Measurements from ENCODE around the gene TP53INP2. TPM values are rescaled to one million over a fixed set of nuclear protein-coding genes. Genes with fewer than 3 reads are reported as not detected.
A peak's percentile ranks its signal among the peaks of the same experiment; 100 is the strongest.

The TP53INP2 gene
- total and polyA plus RNA-seq, 2 of the 4 experiments (the other 2 are of a cell fraction) = 1.3 to 7.4 TPM

DNA sequence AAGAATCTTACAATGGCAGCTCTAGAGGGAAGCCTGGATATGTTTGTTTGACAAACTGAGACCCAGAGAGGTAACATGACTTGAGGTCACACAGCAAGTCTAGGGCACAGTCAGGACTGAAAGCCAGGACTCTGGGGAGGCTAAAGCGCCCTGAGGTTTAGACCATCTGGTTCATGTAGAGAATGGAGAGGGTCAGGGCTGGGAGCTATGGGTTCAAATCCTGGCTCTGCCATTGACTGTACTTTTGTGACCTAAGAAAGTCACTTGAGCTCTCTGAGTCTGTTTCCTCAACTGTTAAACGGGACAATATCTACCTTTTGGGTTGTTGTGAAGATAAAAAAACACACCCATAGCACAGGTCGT is 1.1 kb upstream of the TP53INP2 start:
- H2AK9ac ChIP-seq (replicated peaks; ENCODE audit: low read depth, low read length, poor library complexity) = no peak overlapping the region
- no TSS peak for BruUV-seq (replicated peaks)
- no peak overlapping the region for H4K91ac ChIP-seq (ENCODE audit: insufficient read depth, low read depth, low read length)
- in situ Hi-C loops (cut with MboI; ENCODE audit: low sequenced_read_pairs) = no loop called here
- peaks cover 0 to 33% of the 10 kb centered on the region in 2 experiments; a peak in 2 of 4 replicates for H3K79me1 ChIP-seq (ENCODE audit: low read depth in 1 of 2, low read length in 2 of 2)
- H3K9me3 ChIP-seq (ENCODE audit: control insufficient read depth, insufficient read depth, low read length) = no peaks in the 10 kb centered on the region
- H3K4me3 ChIP-seq (ENCODE audit: insufficient read depth, low read depth, low read length) = peak overlapping the region; percentile 69; the same call in 1 of the 2 replicates
- WGBS, 2 experiments (ENCODE audit: extremely low coverage in 2 of 2, insufficient read length in 1 of 2) = no CpG with 5 or more reads among the region's 3 CpGs
- H3K4me2 ChIP-seq (ENCODE audit: low read depth, low read length) = peak overlapping the region; percentile 86
- DNase-seq (no peak), ATAC-seq (ENCODE audit: low read depth) (no peak)
- peaks cover 8% of the 10 kb centered on the region for H3K4me1 ChIP-seq (ENCODE audit: control insufficient read depth, insufficient read depth, low read length)
- 0 out of 2 replicates have a peak, but pooled peaks cover 3% of the 10 kb centered on the region for H4K20me1 ChIP-seq (ENCODE audit: insufficient read depth, low read length)
- H3K36me3 ChIP-seq (ENCODE audit: control insufficient read depth, insufficient read depth, low read length) = no peaks in the 10 kb centered on the region
- H2BK120ac ChIP-seq (ENCODE audit: low read depth, low read length) = no peak overlapping the region
- H3K23ac ChIP-seq (ENCODE audit: low read depth, low read length) = peak overlapping the region; percentile 92
- peak overlapping the region; percentile 85; the same call in 1 of the 2 replicates for H3K14ac ChIP-seq (replicated peaks; ENCODE audit: low read depth, low read length)
- peak overlapping the region in 1 of 2 experiments; percentile 84; a peak in 1 of 4 replicates for H4K8ac ChIP-seq (ENCODE audit: low read depth in 2 of 2, low read length in 2 of 2)
- intact Hi-C loops (cut with micrococcal nuclease) = loop anchor here (5.0 kb wide), 1 partner anchor 146 kb away; the partner anchor contains the start of gene MAP1LC3A
- peak overlapping the region; percentile 16; the same call in 1 of the 2 replicates for H2AK5ac ChIP-seq (ENCODE audit: low read depth, low read length)
- peaks cover 6% of the 10 kb centered on the region; the same call in 1 of the 2 replicates for H3K27me3 ChIP-seq (ENCODE audit: control insufficient read depth, insufficient read depth, low read length)
- H3K18ac ChIP-seq (ENCODE audit: low read depth, low read length) = no peak overlapping the region
- H3K4ac ChIP-seq (ENCODE audit: low read depth, low read length) = peak overlapping the region; percentile 75; the same call in 1 of the 2 replicates
- peak overlapping the region; percentile 72; the same call in 1 of the 2 replicates for H3K9ac ChIP-seq (ENCODE audit: low read depth, low read length)
- no peak overlapping the region for H3K56ac ChIP-seq (ENCODE audit: extremely low read depth, insufficient read depth, low read length)
- TF ChIP-seq, protein P1, sequence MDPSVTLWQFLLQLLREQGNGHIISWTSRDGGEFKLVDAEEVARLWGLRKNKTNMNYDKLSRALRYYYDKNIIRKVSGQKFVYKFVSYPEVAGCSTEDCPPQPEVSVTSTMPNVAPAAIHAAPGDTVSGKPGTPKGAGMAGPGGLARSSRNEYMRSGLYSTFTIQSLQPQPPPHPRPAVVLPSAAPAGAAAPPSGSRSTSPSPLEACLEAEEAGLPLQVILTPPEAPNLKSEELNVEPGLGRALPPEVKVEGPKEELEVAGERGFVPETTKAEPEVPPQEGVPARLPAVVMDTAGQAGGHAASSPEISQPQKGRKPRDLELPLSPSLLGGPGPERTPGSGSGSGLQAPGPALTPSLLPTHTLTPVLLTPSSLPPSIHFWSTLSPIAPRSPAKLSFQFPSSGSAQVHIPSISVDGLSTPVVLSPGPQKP (IDR thresholded peaks at IDR 0.05; ENCODE audit: borderline replicate concordance, low read depth, low read length) = no peak
- no peak for TF ChIP-seq CEBPB (IDR thresholded peaks at IDR 0.05; ENCODE audit: low read depth, low read length)
- no peak for TF ChIP-seq POLR2A (IDR thresholded peaks at IDR 0.05; ENCODE audit: low read depth, low read length)
- TF ChIP-seq MAZ (IDR thresholded peaks at IDR 0.05; ENCODE audit: borderline replicate concordance, low read depth, low read length) = no peak
- TF ChIP-seq, protein P2, sequence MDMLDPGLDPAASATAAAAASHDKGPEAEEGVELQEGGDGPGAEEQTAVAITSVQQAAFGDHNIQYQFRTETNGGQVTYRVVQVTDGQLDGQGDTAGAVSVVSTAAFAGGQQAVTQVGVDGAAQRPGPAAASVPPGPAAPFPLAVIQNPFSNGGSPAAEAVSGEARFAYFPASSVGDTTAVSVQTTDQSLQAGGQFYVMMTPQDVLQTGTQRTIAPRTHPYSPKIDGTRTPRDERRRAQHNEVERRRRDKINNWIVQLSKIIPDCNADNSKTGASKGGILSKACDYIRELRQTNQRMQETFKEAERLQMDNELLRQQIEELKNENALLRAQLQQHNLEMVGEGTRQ (IDR thresholded peaks at IDR 0.05; ENCODE audit: low read depth, low read length) = no peak
- no peak for TF ChIP-seq NFE2L2 (IDR thresholded peaks at IDR 0.05; ENCODE audit: low read depth, low read length)
- TF ChIP-seq SMC3 (IDR thresholded peaks at IDR 0.05; ENCODE audit: low read depth, low read length) = no peak
- TF ChIP-seq MAFK (IDR thresholded peaks at IDR 0.05; ENCODE audit: low read depth, low read length) = no peak
- no peak for TF ChIP-seq BHLHE40 (IDR thresholded peaks at IDR 0.05; ENCODE audit: low read depth, low read length)
- no peak for TF ChIP-seq RCOR1 (IDR thresholded peaks at IDR 0.05; ENCODE audit: insufficient replicate concordance, low read length)
- TF ChIP-seq RFX5 (IDR thresholded peaks at IDR 0.05; ENCODE audit: low read depth, low read length) = no peak
- TF ChIP-seq CHD1 (IDR thresholded peaks at IDR 0.05; ENCODE audit: low read depth, low read length) = no peak
- TF ChIP-seq RAD21 (IDR thresholded peaks at IDR 0.05; ENCODE audit: low read length) = no peak
- no peak for TF ChIP-seq MXI1 (IDR thresholded peaks at IDR 0.05; ENCODE audit: borderline replicate concordance, low read depth, low read length)
- no peak for TF ChIP-seq FOS (IDR thresholded peaks at IDR 0.05; ENCODE audit: low read depth, low read length)
- TF ChIP-seq, protein P3, sequence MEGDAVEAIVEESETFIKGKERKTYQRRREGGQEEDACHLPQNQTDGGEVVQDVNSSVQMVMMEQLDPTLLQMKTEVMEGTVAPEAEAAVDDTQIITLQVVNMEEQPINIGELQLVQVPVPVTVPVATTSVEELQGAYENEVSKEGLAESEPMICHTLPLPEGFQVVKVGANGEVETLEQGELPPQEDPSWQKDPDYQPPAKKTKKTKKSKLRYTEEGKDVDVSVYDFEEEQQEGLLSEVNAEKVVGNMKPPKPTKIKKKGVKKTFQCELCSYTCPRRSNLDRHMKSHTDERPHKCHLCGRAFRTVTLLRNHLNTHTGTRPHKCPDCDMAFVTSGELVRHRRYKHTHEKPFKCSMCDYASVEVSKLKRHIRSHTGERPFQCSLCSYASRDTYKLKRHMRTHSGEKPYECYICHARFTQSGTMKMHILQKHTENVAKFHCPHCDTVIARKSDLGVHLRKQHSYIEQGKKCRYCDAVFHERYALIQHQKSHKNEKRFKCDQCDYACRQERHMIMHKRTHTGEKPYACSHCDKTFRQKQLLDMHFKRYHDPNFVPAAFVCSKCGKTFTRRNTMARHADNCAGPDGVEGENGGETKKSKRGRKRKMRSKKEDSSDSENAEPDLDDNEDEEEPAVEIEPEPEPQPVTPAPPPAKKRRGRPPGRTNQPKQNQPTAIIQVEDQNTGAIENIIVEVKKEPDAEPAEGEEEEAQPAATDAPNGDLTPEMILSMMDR (conservative IDR thresholded peaks at IDR 0.05; ENCODE audit: low read depth, low read length) = no peak
- POLR2A ChIA-PET (ENCODE audit: unreplicated experiment) = no interaction called here
- dilution Hi-C loops (cut with HindIII; ENCODE audit: low sequenced_read_pairs, unreplicated experiment) = no loop called here
- CTCF ChIA-PET = no interaction called here
- H3K27ac ChIP-seq (ENCODE audit: insufficient read depth, low read length) = no peak overlapping the region
- H4K5ac ChIP-seq (ENCODE audit: low read depth, low read length) = no peak overlapping the region
- H2BK5ac ChIP-seq (ENCODE audit: low read depth, low read length, poor library complexity, severe bottlenecking) = no peak overlapping the region
- peak overlapping the region; percentile 9; the same call in 1 of the 2 replicates for H2BK20ac ChIP-seq (ENCODE audit: low read depth, low read length)
- H3K9me1 ChIP-seq (ENCODE audit: insufficient read depth, low read length) = peaks cover 9% of the 10 kb centered on the region; the same call in 1 of the 2 replicates
- no peak overlapping the region for H2AFZ ChIP-seq (replicated peaks; ENCODE audit: low read length, poor library complexity)
- no peak overlapping the region for H2BK15ac ChIP-seq (ENCODE audit: low read depth, low read length)
